DOHH2 (cell line): ENCODE measurements around the gene PSTPIP1.

Source experiments
- H3F3A ChIP-seq: fragments of 200-600 bp; sonication (generic), shearing (Covaris generic); 2 replicates; pipeline ENCODE4 v1.6.0; 2016; ENCODE audit warnings: antibody characterized with exemption, mild to moderate bottlenecking; ENCODE audit not compliant: control insufficient read depth, insufficient read depth
- H3K27ac ChIP-seq: fragments of 200-600 bp; sonication (generic); 2 replicates; pipeline ENCODE4 v1.5.1; 2014; ENCODE audit warnings: low read depth, mild to moderate bottlenecking, low read length, moderate library complexity
- H3K27me3 ChIP-seq: fragments of 200-600 bp; sonication (generic); 2 replicates; pipeline ENCODE4 v1.6.1; 2014; ENCODE audit warnings: mild to moderate bottlenecking, low read length, mixed read lengths; ENCODE audit not compliant: control insufficient read depth
- H3K36me3 ChIP-seq: fragments of 200-600 bp; sonication (generic); 2 replicates; pipeline ENCODE4 v1.6.1; 2014; ENCODE audit warnings: mild to moderate bottlenecking, low read length, moderate library complexity, mixed read lengths; ENCODE audit not compliant: control insufficient read depth
- H3K4me1 ChIP-seq: fragments of 200-600 bp; sonication (generic); 2 replicates; pipeline ENCODE4 v1.6.1; 2014; ENCODE audit warnings: mild to moderate bottlenecking, low read length, mixed read lengths; ENCODE audit not compliant: control insufficient read depth
- H3K4me2 ChIP-seq: fragments of 200-600 bp; sonication (generic); 2 replicates; pipeline ENCODE4 v1.6.0; 2014; ENCODE audit warnings: mild to moderate bottlenecking, low read length, moderate library complexity
- H3K4me3 ChIP-seq: fragments of 200-600 bp; sonication (generic); 2 replicates; pipeline ENCODE4 v1.5.1; 2014; ENCODE audit warnings: mild to moderate bottlenecking, low read length, mixed read lengths
- H3K79me2 ChIP-seq: fragments of 200-600 bp; sonication (generic); 2 replicates; pipeline ENCODE4 v1.6.1; 2014; ENCODE audit warnings: mild to moderate bottlenecking, low read length, mixed read lengths; ENCODE audit not compliant: control insufficient read depth
- H3K9me2 ChIP-seq: fragments of 200-600 bp; sonication (generic); replicated peaks from 2 replicates; pipeline ENCODE4 v1.6.1; 2014; ENCODE audit warnings: mild to moderate bottlenecking, low read length, mixed read lengths; ENCODE audit not compliant: control insufficient read depth
- H3K9me3 ChIP-seq: fragments of 200-600 bp; sonication (generic); 2 replicates; pipeline ENCODE4 v1.6.1; 2014; ENCODE audit warnings: antibody characterized with exemption, low read length, mixed read lengths; ENCODE audit not compliant: control insufficient read depth, insufficient read depth
- H4K20me1 ChIP-seq: fragments of 200-600 bp; sonication (generic); 2 replicates; pipeline ENCODE4 v1.6.0; 2014; ENCODE audit warnings: low read depth, mild to moderate bottlenecking, antibody characterized with exemption, low read length, moderate library complexity; ENCODE audit not compliant: control insufficient read depth, insufficient read depth
- EZH2phosphoT487 ChIP-seq: fragments of 200-600 bp; sonication (generic); IDR thresholded peaks from 2 replicates; pipeline ENCODE4 v1.6.1; 2017; ENCODE audit warnings: borderline replicate concordance, mild to moderate bottlenecking, antibody characterized with exemption, low read length, moderate library complexity, mixed read lengths
- TF ChIP-seq, protein P1 (sequence below): fragments of 200-600 bp; sonication (generic); IDR thresholded peaks from one replicate; pipeline ENCODE4 v1.5.1; 2014; ENCODE audit warnings: antibody characterized with exemption, mild to moderate bottlenecking, low read depth, low read length; ENCODE audit not compliant: poor library complexity, severe bottlenecking

The PSTPIP1 gene

DNA sequence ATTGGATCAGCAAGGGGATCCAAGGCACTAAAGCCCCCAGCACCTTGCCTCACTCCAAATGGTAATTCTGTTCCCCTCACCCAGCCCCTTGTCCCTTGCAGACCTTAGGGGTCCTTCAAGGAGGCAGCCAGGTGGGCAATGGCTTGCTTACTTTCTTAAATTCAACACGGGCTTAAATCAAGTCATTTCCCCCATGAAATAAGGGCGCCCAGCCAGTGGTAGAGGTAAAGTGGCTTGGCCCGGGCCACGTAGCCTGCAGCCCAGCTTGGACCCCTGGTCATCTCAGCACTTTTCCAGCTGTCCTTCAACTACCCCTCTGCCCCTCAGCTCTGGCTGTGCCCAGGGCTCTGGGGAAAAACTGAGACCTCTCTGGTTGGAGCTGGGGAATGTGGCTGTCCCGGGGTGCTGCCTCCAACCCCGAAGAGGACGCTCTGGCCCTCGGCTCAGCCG is 1.2 kb downstream of the PSTPIP1 start:
- Histone ChIP-seq H3K27ac (no peak overlapping the region), H3K36me3 (no peaks in the 10 kb centered on the region), H3F3A (no peaks in the 10 kb centered on the region), H3K79me2 (peaks cover 6% of the 10 kb centered on the region), H3K9me2 (no peaks in the 10 kb centered on the region), H3K4me3 (peak overlapping the region; percentile 86), H3K27me3 (no peaks in the 10 kb centered on the region), H3K9me3 (no peaks in the 10 kb centered on the region), H3K4me1 (peaks cover 23% of the 10 kb centered on the region), H4K20me1 (no peaks in the 10 kb centered on the region), H3K4me2 (peak overlapping the region; percentile 100)
- TF ChIP-seq EZH2phosphoT487, result no peak
- TF ChIP-seq, protein P1, sequence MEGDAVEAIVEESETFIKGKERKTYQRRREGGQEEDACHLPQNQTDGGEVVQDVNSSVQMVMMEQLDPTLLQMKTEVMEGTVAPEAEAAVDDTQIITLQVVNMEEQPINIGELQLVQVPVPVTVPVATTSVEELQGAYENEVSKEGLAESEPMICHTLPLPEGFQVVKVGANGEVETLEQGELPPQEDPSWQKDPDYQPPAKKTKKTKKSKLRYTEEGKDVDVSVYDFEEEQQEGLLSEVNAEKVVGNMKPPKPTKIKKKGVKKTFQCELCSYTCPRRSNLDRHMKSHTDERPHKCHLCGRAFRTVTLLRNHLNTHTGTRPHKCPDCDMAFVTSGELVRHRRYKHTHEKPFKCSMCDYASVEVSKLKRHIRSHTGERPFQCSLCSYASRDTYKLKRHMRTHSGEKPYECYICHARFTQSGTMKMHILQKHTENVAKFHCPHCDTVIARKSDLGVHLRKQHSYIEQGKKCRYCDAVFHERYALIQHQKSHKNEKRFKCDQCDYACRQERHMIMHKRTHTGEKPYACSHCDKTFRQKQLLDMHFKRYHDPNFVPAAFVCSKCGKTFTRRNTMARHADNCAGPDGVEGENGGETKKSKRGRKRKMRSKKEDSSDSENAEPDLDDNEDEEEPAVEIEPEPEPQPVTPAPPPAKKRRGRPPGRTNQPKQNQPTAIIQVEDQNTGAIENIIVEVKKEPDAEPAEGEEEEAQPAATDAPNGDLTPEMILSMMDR, result no peak

DNA sequence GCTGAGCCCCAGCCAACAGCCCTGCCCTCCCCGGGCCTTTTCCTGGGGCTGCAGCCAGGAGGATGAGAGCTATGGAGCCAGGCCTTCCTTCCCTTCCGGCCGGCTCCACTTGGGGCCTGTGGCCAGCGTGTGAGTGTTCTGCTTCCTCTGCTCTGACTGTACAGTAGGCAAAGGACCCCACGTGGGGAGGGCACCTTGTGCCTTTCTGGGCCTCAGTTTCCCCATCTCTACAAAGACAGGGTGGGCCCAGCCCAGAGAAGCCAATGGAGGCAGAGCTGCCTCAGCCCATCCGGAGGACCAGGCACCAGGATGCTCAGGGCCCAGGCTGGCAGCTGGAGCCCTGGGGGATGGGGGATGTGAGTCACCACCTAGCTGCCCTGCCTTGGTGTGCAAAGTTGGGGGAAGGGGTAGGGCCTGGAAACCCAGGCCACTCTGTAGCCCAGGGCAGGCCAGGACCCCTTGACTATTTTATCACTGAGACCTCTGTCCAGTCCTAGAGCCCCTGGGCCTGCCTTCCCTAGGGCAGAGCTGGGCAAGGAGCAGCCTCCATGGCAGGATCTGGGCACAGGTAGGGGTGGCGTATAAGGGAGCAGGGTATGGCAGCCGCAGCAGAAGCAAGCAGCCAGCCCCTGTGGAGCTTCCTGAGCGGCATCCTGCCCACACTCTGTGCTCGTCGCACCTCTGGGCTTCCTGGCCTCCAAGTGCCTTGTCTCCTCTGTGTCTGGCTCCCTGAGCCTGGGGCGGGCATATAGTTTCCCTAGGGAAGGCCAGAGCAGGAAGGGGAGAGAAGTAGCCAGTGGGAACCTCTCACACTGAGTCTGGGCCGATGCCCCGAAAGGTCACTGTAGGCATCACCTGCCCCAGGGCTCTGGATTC is 1.8 kb downstream of the PSTPIP1 start:
- H3K36me3 ChIP-seq, result no peaks in the 10 kb centered on the region
- H4K20me1 ChIP-seq, result no peaks in the 10 kb centered on the region
- no peak overlapping the region for H3K27ac ChIP-seq
- no peaks in the 10 kb centered on the region for H3K27me3 ChIP-seq
- peak overlapping the region; percentile 100 for H3K4me2 ChIP-seq
- no peaks in the 10 kb centered on the region for H3K9me3 ChIP-seq
- TF ChIP-seq, protein P1, result no peak
- no peak for TF ChIP-seq EZH2phosphoT487
- H3K4me1 ChIP-seq, result peaks cover 23% of the 10 kb centered on the region
- no peaks in the 10 kb centered on the region for H3F3A ChIP-seq
- H3K4me3 ChIP-seq, result no peak overlapping the region
- H3K9me2 ChIP-seq, result no peaks in the 10 kb centered on the region
- H3K79me2 ChIP-seq, result peaks cover 6% of the 10 kb centered on the region

DNA sequence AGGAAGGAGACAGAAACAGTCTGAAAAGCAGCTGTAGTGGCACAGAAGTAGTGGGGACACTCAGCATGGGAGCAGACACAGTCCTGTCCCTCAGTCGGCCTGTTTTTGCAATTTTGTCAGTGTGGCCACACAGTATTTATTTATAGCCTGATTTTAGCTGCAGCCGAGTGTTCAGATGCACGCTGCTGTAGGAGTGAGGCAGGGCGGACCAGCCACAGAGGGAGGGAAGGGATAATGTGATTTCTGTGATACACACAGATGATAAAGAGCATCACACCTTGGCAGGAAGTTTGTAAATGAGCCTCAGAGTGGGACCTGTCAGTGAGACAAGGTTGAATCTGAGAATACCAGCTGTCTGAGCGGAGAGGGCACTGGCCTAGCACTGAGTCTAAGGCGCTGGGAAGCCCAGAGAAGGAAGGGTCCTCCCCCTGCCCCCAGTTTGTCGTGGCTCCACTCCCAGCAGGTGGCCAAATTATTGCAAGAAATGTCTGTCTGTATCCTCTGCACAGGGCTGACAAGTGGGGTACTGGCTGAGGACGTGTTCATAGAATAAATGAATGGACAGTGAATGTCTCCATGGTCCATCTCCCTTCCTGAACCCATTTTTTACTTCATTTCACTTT is 3.8 kb downstream of the PSTPIP1 start:
- peaks cover 43% of the 10 kb centered on the region for H3K4me1 ChIP-seq

More for the DNA sequence above, 3.8 kb downstream of the PSTPIP1 start:
- Histone ChIP-seq H3K27ac (no peak overlapping the region), H3K9me2 (no peaks in the 10 kb centered on the region), H4K20me1 (no peaks in the 10 kb centered on the region; the same call in 1 of the 2 replicates), H3K79me2 (peaks cover 6% of the 10 kb centered on the region), H3K36me3 (no peaks in the 10 kb centered on the region), H3K9me3 (no peaks in the 10 kb centered on the region), H3K4me2 (no peak overlapping the region), H3K27me3 (no peaks in the 10 kb centered on the region), H3K4me3 (no peak overlapping the region), H3F3A (no peaks in the 10 kb centered on the region)
- TF ChIP-seq, protein P1, result no peak
- TF ChIP-seq EZH2phosphoT487, result no peak
